Ascending aorta (tissue), 2 donors: Measurements from ENCODE around the gene STRIT1. TPM values are rescaled to one million over a fixed set of nuclear protein-coding genes. Genes with fewer than 3 reads are reported as not detected.
"Not testable (repeated sequence)": the region's sequence is repeated elsewhere in the genome, so short reads cannot be mapped to it uniquely, and the experiment has no call there.

Source experiments
- DNase-seq, 2 donors: peaks; one replicate each; pipeline ENCODE4 v3.0.0-alpha.2; 2019; ENCODE audit warnings: low spot score in 2 of 2
- H3K27ac ChIP-seq, 2 donors: fragments of 200-600 bp; sonication (generic); one replicate each; pipeline ENCODE4 v1.5.1; 2016 to 2017; ENCODE audit warnings: mild to moderate bottlenecking in 1 of 2
- H3K27me3 ChIP-seq: fragments of 200-600 bp; sonication (generic); one replicate; pipeline ENCODE4 v1.5.1; 2017
- H3K36me3 ChIP-seq, 2 donors: fragments of 200-600 bp; sonication (generic); one replicate each; pipeline ENCODE4 v1.5.1; 2016
- H3K4me1 ChIP-seq, 2 donors: fragments of 200-600 bp; sonication (generic); one replicate each; pipeline ENCODE4 v1.5.1; 2016 to 2017; ENCODE audit warnings: mild to moderate bottlenecking in 1 of 2
- H3K4me3 ChIP-seq, 2 donors: fragments of 200-600 bp; sonication (generic); one replicate each; pipeline ENCODE4 v1.5.1; 2016 to 2017; ENCODE audit warnings: mild to moderate bottlenecking in 1 of 2
- H3K9me3 ChIP-seq, 2 donors: fragments of 200-600 bp; sonication (generic); one replicate each; pipeline ENCODE4 v1.5.1; 2016
- CTCF ChIP-seq, 3 experiments: fragments of 200-600 bp in 2 of 3; fragments of 450-650 bp in 1 of 3; sonication (generic) in 2 of 3; IDR thresholded peaks; one replicate each; pipeline ENCODE4 v1.5.1; 2016 to 2019; ENCODE audit warnings: antibody characterized with exemption in 3 of 3, mild to moderate bottlenecking in 1 of 3, moderate library complexity in 1 of 3
- intact Hi-C: fragments of 100-400 bp; cut with DNase I; formaldehyde crosslinking; loops from one replicate; pipeline ENCODE4 v1.15.1; 2023
- total RNA-seq: library from RNA; depleted of rRNA; stranded (reverse); fragments of >200 nt; gene quantifications from one replicate; pipeline ENCODE4 v1.1.0, GENCODE V29; 2016

Gene STRIT1
- total RNA-seq, 1 donor from 2014 or later: not detected

DNA sequence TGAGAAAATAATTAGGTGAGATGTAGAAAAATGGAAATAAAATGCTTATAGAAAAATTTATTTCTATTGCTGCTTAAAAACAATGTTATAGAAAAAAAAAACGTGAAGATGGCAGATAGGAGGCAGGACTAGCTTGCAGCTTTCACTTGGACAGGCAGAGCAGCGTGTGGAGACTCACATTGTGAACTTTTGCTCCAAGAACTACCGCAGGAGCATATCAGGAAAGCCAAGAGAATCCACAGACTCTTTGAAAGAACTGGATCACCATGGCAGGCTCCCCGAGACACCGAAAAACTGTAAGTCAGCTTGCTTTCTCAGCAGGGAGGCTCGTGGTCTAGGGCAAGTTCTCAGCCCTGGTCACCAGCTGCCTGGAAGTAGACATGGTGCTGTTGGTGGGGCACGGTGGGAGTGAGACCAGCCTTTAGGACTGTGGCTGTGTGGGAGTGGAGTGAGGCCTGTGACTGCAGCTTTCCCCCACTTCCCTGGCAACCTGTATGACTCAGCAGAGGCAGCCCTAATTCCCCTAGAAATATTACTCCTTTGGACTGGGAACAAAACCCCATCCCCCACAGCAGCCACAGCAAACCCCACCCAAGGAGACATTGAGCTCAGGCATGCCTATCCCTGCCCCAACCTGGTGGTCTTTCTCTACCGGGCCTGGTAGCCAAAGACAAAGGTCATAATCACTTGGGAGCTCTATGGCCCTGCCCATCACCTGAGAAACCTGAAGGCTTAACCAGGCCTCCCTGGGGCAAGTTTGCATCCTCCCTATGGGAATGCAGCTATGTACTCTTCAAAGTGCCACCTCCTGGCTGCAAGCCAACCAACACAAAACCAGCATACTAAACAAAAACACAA, 22.8 kb downstream of the STRIT1 start:
- no peak for DNase-seq
- Histone ChIP-seq H3K36me3 (no peaks in the 10 kb centered on the region), H3K4me1 (no peaks in the 10 kb centered on the region), H3K4me3 (no peak overlapping the region), H3K27ac (no peak overlapping the region), H3K9me3 (no peaks in the 10 kb centered on the region), H3K27me3 (no peaks in the 10 kb centered on the region)
- intact Hi-C loops: no loop called here
- TF ChIP-seq CTCF (IDR thresholded peaks at IDR 0.05): no peak

- TF ChIP-seq CTCF (IDR thresholded peaks at IDR 0.05): no peak
- Histone ChIP-seq H3K9me3 (no peaks in the 10 kb centered on the region), H3K4me1 (no peaks in the 10 kb centered on the region), H3K36me3 (no peaks in the 10 kb centered on the region), H3K27ac (no peak overlapping the region), H3K27me3 (no peaks in the 10 kb centered on the region), H3K4me3 (no peak overlapping the region)
- intact Hi-C loops: no loop called here
- no peak for DNase-seq
Measured at GRCh38 chr3:155270063-155270462, 23.4 kb downstream of the STRIT1 start.

DNA sequence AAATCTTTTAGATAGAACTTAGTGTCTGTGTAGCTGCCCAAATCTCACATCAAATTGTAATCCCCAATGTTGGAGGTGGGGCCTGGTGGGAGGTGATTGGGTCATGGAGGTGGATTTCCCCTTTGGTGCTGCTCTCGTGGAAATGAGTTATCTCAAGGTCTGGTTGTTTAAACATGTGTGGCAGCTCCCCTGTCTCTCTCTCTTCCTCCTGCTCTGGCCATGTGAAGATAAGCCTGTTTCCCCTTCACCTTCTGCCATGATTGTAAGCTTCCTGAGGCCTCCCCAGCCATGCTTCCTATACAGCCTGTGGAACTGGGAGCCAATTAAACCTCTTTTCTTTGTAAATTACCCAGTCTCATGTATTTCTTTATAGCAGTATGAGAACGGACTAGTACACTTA, 30.6 kb downstream of the STRIT1 start:
- H3K36me3 ChIP-seq, H3K4me3 ChIP-seq, H3K27me3 ChIP-seq, DNase-seq, H3K4me1 ChIP-seq, H3K27ac ChIP-seq, H3K9me3 ChIP-seq, intact Hi-C loops: not testable (repeated sequence)

DNA sequence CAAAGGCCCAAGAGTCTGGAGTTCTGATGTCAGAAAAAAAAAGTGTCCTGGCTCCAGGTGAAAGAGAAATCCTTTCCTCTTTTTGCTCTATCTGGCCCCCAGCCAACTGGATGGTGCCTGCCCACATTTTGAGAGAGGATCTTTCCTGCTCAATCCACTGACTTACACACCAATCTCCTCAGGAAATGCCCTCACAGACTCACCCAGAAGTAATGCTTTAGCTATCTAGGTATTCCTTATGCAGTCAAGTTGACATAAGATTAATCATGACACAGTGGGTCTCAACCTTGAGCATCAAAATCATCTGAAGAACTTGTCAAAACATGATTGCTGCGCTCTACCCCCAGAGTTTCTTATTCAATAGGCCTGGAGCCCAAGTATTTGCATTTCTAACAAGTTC, 31.2 kb downstream of the STRIT1 start:
- H3K27me3 ChIP-seq: no peaks in the 10 kb centered on the region
- DNase-seq: no peak
- intact Hi-C loops: no loop called here
- H3K27ac ChIP-seq: no peak overlapping the region
- H3K4me1 ChIP-seq: no peaks in the 10 kb centered on the region
- H3K36me3 ChIP-seq: no peaks in the 10 kb centered on the region
- H3K4me3 ChIP-seq: no peak overlapping the region
- TF ChIP-seq CTCF (IDR thresholded peaks at IDR 0.05): no peak
- H3K9me3 ChIP-seq: no peaks in the 10 kb centered on the region

- no peaks in the 10 kb centered on the region for H3K27me3 ChIP-seq
- DNase-seq: no peak
- no peak overlapping the region for H3K4me3 ChIP-seq
- intact Hi-C loops: no loop called here
- H3K36me3 ChIP-seq: no peaks in the 10 kb centered on the region
- H3K9me3 ChIP-seq: no peaks in the 10 kb centered on the region
- H3K4me1 ChIP-seq: no peaks in the 10 kb centered on the region
- H3K27ac ChIP-seq: no peak overlapping the region
- no peak for TF ChIP-seq CTCF (IDR thresholded peaks at IDR 0.05)
Measured at GRCh38 chr3:155254445-155254844, 39.0 kb downstream of the STRIT1 start.

DNA sequence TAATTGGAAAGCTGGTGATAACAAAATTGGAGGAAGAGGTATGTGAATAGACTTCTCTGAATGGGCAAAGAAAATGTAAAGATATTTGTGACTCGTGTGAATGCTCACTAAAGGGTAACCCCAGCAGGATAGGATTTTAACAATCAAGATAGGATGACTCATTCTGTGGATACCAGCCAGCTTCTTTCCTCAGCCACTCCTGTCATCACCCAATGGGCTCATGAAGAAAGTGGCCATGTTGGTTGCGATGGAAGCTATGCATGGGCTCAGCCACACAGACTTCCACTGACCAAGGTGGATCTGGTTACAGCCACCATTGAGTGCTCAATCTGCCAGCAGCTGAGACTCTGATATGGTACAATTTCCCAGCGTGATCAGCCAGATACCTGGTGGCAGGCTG, 40.9 kb downstream of the STRIT1 start:
- DNase-seq: no peak
- no peaks in the 10 kb centered on the region for H3K9me3 ChIP-seq
- no peaks in the 10 kb centered on the region for H3K27me3 ChIP-seq
- no peak overlapping the region for H3K4me3 ChIP-seq
- H3K4me1 ChIP-seq: no peaks in the 10 kb centered on the region
- no peaks in the 10 kb centered on the region for H3K36me3 ChIP-seq
- no peak overlapping the region for H3K27ac ChIP-seq
- intact Hi-C loops: no loop called here
- TF ChIP-seq CTCF (IDR thresholded peaks at IDR 0.05): no peak
